HL-60 (cell line): ENCODE data around the gene EXOC1.

Experiments
- GABPA ChIP-seq: IDR thresholded peaks from 2 replicates; pipeline ENCODE4 v1.6.1; 2012; ENCODE audit warnings: low read depth
- POLR2AphosphoS5 ChIP-seq: IDR thresholded peaks from 2 replicates; pipeline ENCODE4 v1.6.1; 2012; ENCODE audit warnings: low read depth
- REST ChIP-seq: IDR thresholded peaks from 2 replicates; pipeline ENCODE4 v1.6.1; 2012; ENCODE audit warnings: low read depth; ENCODE audit not compliant: insufficient replicate concordance
- TF ChIP-seq, protein P1 (sequence below): IDR thresholded peaks from one replicate; pipeline ENCODE4 v1.5.1; 2011; ENCODE audit warnings: low read length, control low read depth, inconsistent platforms; ENCODE audit not compliant: insufficient read depth

DNA sequence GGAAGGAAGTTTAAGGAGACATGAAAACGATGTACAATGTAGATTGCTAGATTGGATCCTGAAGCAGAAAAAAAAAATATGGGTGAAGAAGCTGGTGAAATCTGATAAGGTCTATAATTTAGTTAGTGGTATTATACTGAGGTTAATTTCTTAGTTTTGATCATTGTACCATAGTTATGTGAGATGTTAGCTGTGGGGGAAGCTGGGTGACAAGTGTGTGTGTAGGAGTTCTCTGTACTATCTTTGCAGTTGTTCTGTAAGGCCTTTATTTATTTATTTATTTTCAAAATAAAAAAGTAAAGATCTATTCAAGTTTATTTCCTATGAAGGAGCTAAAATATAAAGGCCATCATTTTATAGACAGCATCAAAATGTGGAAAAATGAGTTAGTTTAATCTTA is 12.5 kb upstream of the EXOC1 start:
- TF ChIP-seq, protein P1, sequence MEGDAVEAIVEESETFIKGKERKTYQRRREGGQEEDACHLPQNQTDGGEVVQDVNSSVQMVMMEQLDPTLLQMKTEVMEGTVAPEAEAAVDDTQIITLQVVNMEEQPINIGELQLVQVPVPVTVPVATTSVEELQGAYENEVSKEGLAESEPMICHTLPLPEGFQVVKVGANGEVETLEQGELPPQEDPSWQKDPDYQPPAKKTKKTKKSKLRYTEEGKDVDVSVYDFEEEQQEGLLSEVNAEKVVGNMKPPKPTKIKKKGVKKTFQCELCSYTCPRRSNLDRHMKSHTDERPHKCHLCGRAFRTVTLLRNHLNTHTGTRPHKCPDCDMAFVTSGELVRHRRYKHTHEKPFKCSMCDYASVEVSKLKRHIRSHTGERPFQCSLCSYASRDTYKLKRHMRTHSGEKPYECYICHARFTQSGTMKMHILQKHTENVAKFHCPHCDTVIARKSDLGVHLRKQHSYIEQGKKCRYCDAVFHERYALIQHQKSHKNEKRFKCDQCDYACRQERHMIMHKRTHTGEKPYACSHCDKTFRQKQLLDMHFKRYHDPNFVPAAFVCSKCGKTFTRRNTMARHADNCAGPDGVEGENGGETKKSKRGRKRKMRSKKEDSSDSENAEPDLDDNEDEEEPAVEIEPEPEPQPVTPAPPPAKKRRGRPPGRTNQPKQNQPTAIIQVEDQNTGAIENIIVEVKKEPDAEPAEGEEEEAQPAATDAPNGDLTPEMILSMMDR, result no peak
- TF ChIP-seq REST (no peak), GABPA (no peak), POLR2AphosphoS5 (no peak)
